GM18511 (cell line): Measurements from ENCODE around the gene MCTP1.
"Not testable (repeated sequence)": the region's sequence is repeated elsewhere in the genome, so short reads cannot be mapped to it uniquely, and the experiment has no call there.

Experiments used
- ATAC-seq: cut with Tn5 transposase; IDR thresholded peaks from one replicate; pipeline ENCODE4 v1.9.1; 2021; ENCODE audit warnings: mild to moderate bottlenecking, moderate library complexity; ENCODE audit not compliant: unreplicated experiment

Gene MCTP1

GRCh38 chr5:95042037-95042436, 242.9 kb downstream of the MCTP1 start:
- no peak for ATAC-seq

DNA sequence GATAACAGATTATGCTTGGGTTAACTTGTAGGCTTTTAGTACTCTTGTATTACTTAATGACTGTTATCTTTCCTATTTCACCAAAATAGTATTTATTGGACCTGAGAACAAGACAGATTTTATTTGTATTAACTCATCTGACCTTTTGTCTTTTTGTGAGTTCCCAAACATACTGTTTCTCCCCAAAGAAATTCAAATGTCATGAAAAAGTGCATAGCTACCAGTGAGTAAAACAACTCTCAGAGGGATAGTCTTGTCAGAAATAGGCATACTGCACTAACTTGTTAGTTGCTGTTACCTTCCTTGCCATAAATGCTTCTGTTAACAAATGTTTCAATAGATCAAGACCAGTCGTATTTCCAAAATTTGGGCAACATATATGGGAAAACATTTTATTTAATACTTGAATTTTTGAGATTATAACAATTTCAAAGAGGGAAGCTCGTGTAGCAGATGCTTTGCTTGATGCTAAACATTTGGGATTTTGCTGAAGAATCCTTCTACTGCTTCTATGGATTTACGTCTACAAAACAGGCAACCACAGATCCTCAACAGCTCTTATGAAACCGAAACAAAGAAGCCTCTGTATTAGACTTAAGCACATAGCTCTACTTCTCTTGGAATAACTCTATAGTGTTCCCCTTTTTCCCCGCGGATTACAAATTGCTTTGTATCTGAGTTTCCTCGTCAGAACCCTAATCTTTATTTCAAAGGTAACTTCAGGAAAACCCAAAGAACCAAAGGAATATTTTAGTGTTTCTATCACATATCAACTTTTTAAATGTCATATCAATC, 248.8 kb downstream of the MCTP1 start:
- peak; percentile 74 for ATAC-seq

DNA sequence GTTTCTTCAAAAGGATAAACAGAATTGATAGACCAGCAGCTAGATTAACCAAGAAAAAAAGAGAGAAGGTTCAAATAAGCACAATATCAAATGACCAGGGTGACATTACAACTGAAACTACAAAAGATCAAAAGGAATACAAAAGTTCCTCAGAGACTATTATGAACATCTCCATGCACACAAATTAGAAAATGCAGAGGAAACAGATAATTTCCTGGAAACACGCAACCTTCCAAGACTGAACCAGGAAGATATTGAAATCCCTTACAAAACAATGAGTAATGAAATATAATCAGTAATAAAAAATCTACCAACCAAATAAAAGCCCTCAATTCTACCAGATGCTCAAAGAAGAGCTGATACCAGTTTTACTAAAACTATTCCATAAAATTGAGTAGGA, 252.1 kb downstream of the MCTP1 start:
- ATAC-seq = no peak

GRCh38 chr5:95029569-95030366, 255.1 kb downstream of the MCTP1 start:
- peak; percentile 60 for ATAC-seq

- peak; percentile 33 for ATAC-seq
These were observed 257.1 kb downstream of the MCTP1 start for GRCh38 chr5:95027775-95028174.

GRCh38 chr5:95027151-95027721, 257.7 kb downstream of the MCTP1 start:
- peak; percentile 38 for ATAC-seq

GRCh38 chr5:95026718-95027117, 258.2 kb downstream of the MCTP1 start:
- ATAC-seq = no peak

GRCh38 chr5:95022967-95023695, 261.8 kb downstream of the MCTP1 start:
- ATAC-seq = peak; percentile 69

DNA sequence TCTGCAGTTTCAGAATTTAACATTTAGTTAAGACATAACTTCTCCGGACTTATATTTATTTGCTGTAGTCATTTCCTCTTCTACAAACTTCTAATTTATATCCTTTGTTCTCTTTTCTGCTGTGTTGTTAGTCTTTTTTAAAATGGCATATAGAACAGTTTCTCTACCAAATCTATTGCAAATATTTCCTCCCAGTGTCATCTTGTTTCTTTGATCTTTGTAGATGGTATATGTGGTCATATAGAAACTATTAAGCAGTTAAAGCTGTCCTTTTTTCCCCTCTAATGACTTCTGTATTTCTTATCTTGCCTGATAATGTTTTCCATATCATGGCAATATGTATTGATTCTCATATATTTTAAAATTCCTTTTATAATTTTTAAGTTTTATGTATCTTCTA, 264.5 kb downstream of the MCTP1 start:
- ATAC-seq = peak; percentile 27

DNA sequence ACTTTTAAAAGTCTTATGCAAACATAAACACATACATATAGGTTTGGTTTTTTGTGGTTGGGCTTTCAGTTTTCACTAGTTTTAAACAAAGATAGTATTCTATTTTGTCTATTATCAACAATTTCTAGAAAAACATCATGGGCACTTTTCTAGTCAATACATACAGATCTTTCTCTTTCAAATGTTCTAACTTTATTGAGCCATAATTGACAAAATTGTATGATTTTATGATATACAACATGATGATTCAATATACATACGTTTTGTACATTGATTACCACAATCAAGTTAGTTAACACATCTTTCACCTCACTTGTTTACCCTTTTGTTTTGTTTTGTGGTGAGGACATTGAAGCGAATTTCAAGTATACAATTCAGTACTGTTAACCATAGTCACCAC, 265.9 kb downstream of the MCTP1 start:
- ATAC-seq = no peak

GRCh38 chr5:95018511-95018910, 266.4 kb downstream of the MCTP1 start:
- no peak for ATAC-seq

DNA sequence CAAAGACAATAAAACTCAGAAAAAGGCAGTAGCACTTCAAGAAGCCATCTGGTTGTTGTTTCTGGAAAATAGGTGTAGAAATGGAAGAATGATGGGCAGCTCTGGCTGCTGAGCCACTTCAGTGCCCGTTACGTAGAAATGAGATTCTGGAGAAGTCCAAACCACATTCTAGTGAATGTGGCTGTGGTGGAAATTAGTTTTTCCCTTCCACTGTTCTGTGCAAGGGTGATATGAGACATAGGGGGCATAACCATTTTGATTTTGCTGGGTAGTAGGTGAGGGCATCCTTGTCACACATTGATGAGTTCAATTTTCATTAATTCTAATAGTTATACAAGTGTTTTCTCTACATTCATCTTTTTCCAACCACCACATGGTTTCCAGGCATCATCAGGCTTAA, 275.1 kb downstream of the MCTP1 start:
- ATAC-seq = no peak

DNA sequence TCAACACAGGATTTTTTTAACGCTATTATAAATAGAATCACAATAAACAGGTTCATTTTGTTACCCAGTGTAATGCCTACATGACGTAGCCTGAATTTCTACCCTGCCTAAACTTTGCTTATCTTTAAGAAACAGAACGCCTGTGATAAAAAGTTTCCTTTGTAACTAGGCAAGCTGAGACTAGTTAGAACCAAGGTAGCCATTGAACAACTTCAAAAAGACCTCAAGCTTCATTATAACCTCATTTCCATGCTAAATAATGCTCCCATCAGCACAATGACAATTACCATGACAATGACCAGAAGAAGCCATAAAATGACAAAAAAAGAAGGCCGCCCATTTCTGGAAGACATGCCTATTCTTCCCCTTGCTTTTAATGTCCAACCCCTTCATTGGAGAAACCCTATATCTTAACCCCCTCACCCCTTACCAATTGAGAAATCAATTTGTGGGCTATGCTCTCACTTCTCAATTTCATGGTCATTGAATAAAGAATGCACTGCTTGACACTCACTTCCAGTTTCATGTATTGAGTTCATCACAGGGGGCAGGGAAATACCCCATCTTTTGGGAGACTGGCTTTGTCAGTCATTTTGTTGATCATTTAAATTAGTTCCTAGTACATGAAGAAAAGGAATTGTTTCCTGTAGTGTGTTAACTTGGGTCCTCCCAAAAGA, 276.8 kb downstream of the MCTP1 start:
- ATAC-seq = peak; percentile 79

- no peak for ATAC-seq
These were observed 279.1 kb downstream of the MCTP1 start for GRCh38 chr5:95005811-95006210.

DNA sequence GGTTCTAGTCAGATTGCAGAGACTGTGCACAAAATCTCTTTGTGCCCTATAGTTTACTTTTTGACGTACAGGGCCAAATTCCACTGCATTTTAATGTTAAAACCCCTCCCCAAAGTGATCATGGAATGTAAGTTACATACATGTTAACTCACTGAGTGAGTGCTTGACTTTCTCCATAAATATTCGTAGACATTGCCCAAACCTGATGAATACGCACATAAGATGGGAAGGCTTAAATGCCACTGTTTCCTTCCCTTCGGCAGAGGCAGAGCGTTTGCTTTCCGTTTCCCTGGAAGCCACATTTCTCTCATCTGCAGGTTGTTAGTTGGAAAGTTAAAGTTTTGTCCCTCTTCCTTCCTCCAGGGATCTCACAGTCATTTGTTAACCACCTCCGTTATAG, 286.2 kb downstream of the MCTP1 start:
- no peak for ATAC-seq

DNA sequence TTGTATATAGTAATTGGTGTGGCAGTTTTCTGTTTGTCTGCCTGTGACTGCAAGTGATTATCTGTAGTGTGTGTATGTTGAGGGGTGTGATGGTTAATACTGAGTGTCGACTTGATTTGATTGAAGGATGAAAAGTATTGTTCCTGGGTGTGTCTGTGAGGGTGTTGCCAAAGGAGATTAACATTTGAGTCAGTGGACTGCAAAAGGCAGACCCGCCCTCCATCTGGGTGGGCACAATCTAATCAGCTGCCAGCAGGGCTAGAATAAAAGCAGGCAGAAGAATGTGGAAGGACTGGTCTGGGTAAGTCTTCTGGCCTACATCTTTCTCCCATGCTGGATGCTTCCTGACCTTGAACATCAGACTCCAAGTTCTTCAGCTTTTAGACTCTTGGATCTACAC, 290.4 kb downstream of the MCTP1 start:
- ATAC-seq = not testable (repeated sequence)

- no peak for ATAC-seq
These were observed 291.4 kb downstream of the MCTP1 start for GRCh38 chr5:94993491-94993890.

DNA sequence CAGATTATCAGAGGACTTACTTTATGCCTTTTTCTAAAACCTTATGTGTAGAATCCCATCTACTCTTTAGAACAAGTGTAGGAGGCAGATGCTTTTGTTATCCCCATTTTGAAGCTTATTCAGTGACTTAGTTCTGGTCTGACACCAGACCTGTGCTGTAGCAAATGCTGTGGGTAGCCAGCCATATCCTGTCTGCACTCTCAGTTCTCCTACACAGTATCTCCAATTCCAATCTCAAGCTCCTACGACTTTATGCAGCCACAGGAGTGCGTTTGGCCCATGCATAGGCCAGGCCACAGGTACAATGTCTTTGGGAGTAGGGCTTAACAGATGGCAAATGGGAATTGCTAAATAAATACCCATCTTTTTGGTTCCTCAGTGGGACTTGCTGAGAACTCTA, 292.6 kb downstream of the MCTP1 start:
- peak; percentile 79 for ATAC-seq

- no peak for ATAC-seq
These were observed 300.9 kb downstream of the MCTP1 start for GRCh38 chr5:94983861-94984535.

- no peak for ATAC-seq
These were observed 307.5 kb downstream of the MCTP1 start for GRCh38 chr5:94977437-94977836.
